HepG2 (cell line): ENCODE data around the gene CASP4. TPM values are rescaled to one million over a fixed set of nuclear protein-coding genes. Genes with fewer than 3 reads are reported as not detected.

Experiments used
- AGO1 ChIP-seq: fragments of 200-400 bp; formaldehyde crosslinking; IDR thresholded peaks from 2 replicates; pipeline ENCODE4 v1.6.1; 2017; ENCODE audit warnings: mild to moderate bottlenecking, low read depth, low read length, moderate library complexity; ENCODE audit not compliant: poor library complexity, severe bottlenecking
- ATF7-NPFF ChIP-seq: sonication (generic); formaldehyde crosslinking; IDR thresholded peaks from 2 replicates; pipeline ENCODE4 v1.8.1; 2023; ENCODE audit warnings: mild to moderate bottlenecking, low read depth, missing genetic modification reagents, moderate library complexity
- BCL3 ChIP-seq: sonication (generic); formaldehyde crosslinking; IDR thresholded peaks from 2 replicates; pipeline ENCODE4 v1.5.1; 2020; ENCODE audit warnings: mild to moderate bottlenecking, missing genetic modification reagents, moderate library complexity
- CREBL2 ChIP-seq: sonication (generic); formaldehyde crosslinking; IDR thresholded peaks from 2 replicates; pipeline ENCODE4 v1.8.1; 2023; ENCODE audit warnings: missing genetic modification reagents, mild to moderate bottlenecking, borderline replicate concordance
- DNMT3B ChIP-seq: conservative IDR thresholded peaks from 2 replicates; pipeline ENCODE4 v1.6.1; 2016; ENCODE audit warnings: missing biosample characterization, control low read depth
- EP300 ChIP-seq, 3 experiments: sonication (generic) in 1 of 3; formaldehyde crosslinking in 1 of 3; IDR thresholded peaks; 2 replicates each; pipeline versions ENCODE4 v1.5.1 to v1.6.1; 2011 to 2020; ENCODE audit warnings: low read depth in 2 of 3, low read length in 2 of 3, borderline replicate concordance in 1 of 3, improper control_type of control experiment in 1 of 3, mild to moderate bottlenecking in 1 of 3, missing genetic modification reagents in 1 of 3, moderate library complexity in 1 of 3
- GLI4 ChIP-seq: sonication (generic); formaldehyde crosslinking; IDR thresholded peaks from 2 replicates; pipeline ENCODE4 v1.5.1; 2020; ENCODE audit warnings: missing genetic modification reagents, mild to moderate bottlenecking, moderate library complexity, borderline replicate concordance
- HDAC2 ChIP-seq: sonication (generic); formaldehyde crosslinking; IDR thresholded peaks from 2 replicates; pipeline ENCODE4 v1.4.0; 2020; ENCODE audit warnings: missing genetic modification reagents
- ISX ChIP-seq: sonication (generic); formaldehyde crosslinking; conservative IDR thresholded peaks from 2 replicates; pipeline ENCODE4 v1.5.0; 2020; ENCODE audit warnings: missing genetic modification reagents
- KAT2B ChIP-seq: fragments of 150-350 bp; IDR thresholded peaks from 2 replicates; pipeline ENCODE4 v1.6.1; 2014; ENCODE audit warnings: low read depth, low read length, borderline replicate concordance
- MEIS1 ChIP-seq: sonication (generic); formaldehyde crosslinking; IDR thresholded peaks from 2 replicates; pipeline ENCODE4 v1.9.0; 2021; ENCODE audit warnings: mild to moderate bottlenecking, missing genetic modification reagents, moderate library complexity, borderline replicate concordance
- MNT ChIP-seq: fragments of 450-650 bp; IDR thresholded peaks from 2 replicates; pipeline ENCODE4 v1.6.1; 2016
- POGK ChIP-seq: sonication (generic); formaldehyde crosslinking; conservative IDR thresholded peaks from 2 replicates; pipeline ENCODE4 v1.8.0; 2022; ENCODE audit warnings: mild to moderate bottlenecking, moderate library complexity, missing genetic modification reagents
- POGZ ChIP-seq: sonication (generic); formaldehyde crosslinking; IDR thresholded peaks from 2 replicates; pipeline ENCODE4 v1.4.0; 2020; ENCODE audit warnings: mild to moderate bottlenecking, missing genetic modification reagents
- RAD21 ChIP-seq: fragments of 450-650 bp; formaldehyde crosslinking; IDR thresholded peaks from 2 replicates; pipeline ENCODE4 v1.5.0; 2020; ENCODE audit warnings: mild to moderate bottlenecking
- RXRB ChIP-seq: IDR thresholded peaks from 2 replicates; pipeline ENCODE4 v1.6.1; 2016; ENCODE audit warnings: borderline replicate concordance, missing genetic modification reagents, missing compliant biosample characterization
- SOX6 ChIP-seq, 2 experiments: fragments of 450-650 bp in 1 of 2; sonication (generic) in 1 of 2; formaldehyde crosslinking in 1 of 2; IDR thresholded peaks; 2 replicates each; pipeline versions ENCODE4 v1.4.0 to v1.6.1; 2017 to 2020; ENCODE audit warnings: antibody characterized with exemption in 1 of 2, mild to moderate bottlenecking in 1 of 2, missing genetic modification reagents in 1 of 2
- TRAFD1 ChIP-seq: sonication (generic); formaldehyde crosslinking; IDR thresholded peaks from 2 replicates; pipeline ENCODE4 v1.5.1; 2020; ENCODE audit warnings: missing genetic modification reagents, mild to moderate bottlenecking, borderline replicate concordance
- ZBTB21 ChIP-seq: sonication (generic); formaldehyde crosslinking; IDR thresholded peaks from 2 replicates; pipeline ENCODE4 v1.4.0; 2020; ENCODE audit warnings: missing genetic modification reagents
- ZBTB42 ChIP-seq: sonication (generic); formaldehyde crosslinking; IDR thresholded peaks from 2 replicates; pipeline ENCODE4 v1.5.0; 2020; ENCODE audit warnings: mild to moderate bottlenecking, missing genetic modification reagents
- ZFP90 ChIP-seq: sonication (generic); formaldehyde crosslinking; IDR thresholded peaks from 2 replicates; pipeline ENCODE4 v1.8.0; 2022; ENCODE audit warnings: missing genetic modification reagents, mild to moderate bottlenecking, inconsistent platforms, borderline replicate concordance
- ZMYM4 ChIP-seq: sonication (generic); formaldehyde crosslinking; IDR thresholded peaks from 2 replicates; pipeline ENCODE4 v1.8.1; 2023; ENCODE audit warnings: mild to moderate bottlenecking, missing genetic modification reagents
- ZNF382 ChIP-seq: sonication (generic); formaldehyde crosslinking; IDR thresholded peaks from 2 replicates; pipeline ENCODE4 v1.5.0; 2020; ENCODE audit warnings: missing genetic modification reagents, mild to moderate bottlenecking, borderline replicate concordance
- polyA plus RNA-seq, 8 experiments: library from polyadenylated mRNA; depleted of rRNA in 3 of 8; stranded (reverse) in 7 of 8; unstranded in 1 of 8; fragments of >200 nt; fragmentation: Illumina TruSeq in 4 of 8; extraction: Trizol in 4 of 8; gene quantifications; 2 replicates each; pipeline versions ENCODE4 v1.2.1 to v1.2.3, GENCODE V29; 2011 to 2016; ENCODE audit warnings: low read depth in 4 of 8, missing spikeins in 1 of 8, mixed read lengths in 1 of 8; ENCODE audit not compliant: insufficient read depth in 1 of 8
- total RNA-seq, 5 experiments: library from RNA; depleted of rRNA; stranded (reverse); fragments of >200 nt; fragmentation: Illumina TruSeq; extraction: Trizol; gene quantifications; 2 replicates each; pipeline ENCODE4 v1.2.3, GENCODE V29; 2016; ENCODE audit warnings: low read depth in 1 of 5

CASP4 gene
- total and polyA plus RNA-seq, 2 of the 13 experiments (the other 11 are each of a cell fraction or from before 2014, with no cell fraction given) = 56.4 to 69.8 TPM

GRCh38 chr11:104956528-104956927 is 11.8 kb downstream of the CASP4 start (continued):
- TF ChIP-seq EP300 (IDR thresholded peaks at IDR 0.05; ENCODE audit: low read depth in 2 of 2, low read length in 2 of 2) = peak; percentile 41 to 54; a peak in 2 of 4 replicates
- no peak for TF ChIP-seq EP300 (CRISPR knock-in tag; IDR thresholded peaks at IDR 0.05; ENCODE audit: borderline replicate concordance)
- no peak for TF ChIP-seq ZFP90 (CRISPR knock-in tag)
- TF ChIP-seq RAD21 (CRISPR knock-in tag) = no peak
- no peak for TF ChIP-seq GLI4
- no peak for TF ChIP-seq BCL3 (CRISPR knock-in tag)
- no peak for TF ChIP-seq AGO1
- no peak for TF ChIP-seq KAT2B
- peak; percentile 70; the same call in 1 of the 2 replicates for TF ChIP-seq HDAC2 (CRISPR knock-in tag)
- peak; percentile 61; the same call in 1 of the 2 replicates for TF ChIP-seq POGZ (CRISPR knock-in tag)
- TF ChIP-seq TRAFD1 (CRISPR knock-in tag) = no peak
- TF ChIP-seq SOX6 (IDR thresholded peaks at IDR 0.05) = no peak
- peak; percentile 90 for TF ChIP-seq SOX6 (CRISPR knock-in tag; IDR thresholded peaks at IDR 0.05)
- TF ChIP-seq POGK (CRISPR knock-in tag) = 0 out of 2 replicates have a peak, but pooled peaks have one; percentile 35
- 0 out of 2 replicates have a peak, but pooled peaks have one; percentile 26 for TF ChIP-seq RXRB
- no peak for TF ChIP-seq DNMT3B (CRISPR knock-in tag)
- no peak for TF ChIP-seq CREBL2 (CRISPR knock-in tag)
- TF ChIP-seq ZMYM4 (CRISPR knock-in tag) = peak; percentile 72; the same call in 1 of the 2 replicates
- no peak for TF ChIP-seq MNT
- TF ChIP-seq ZNF382 = no peak
- TF ChIP-seq ZBTB21 (CRISPR knock-in tag) = no peak
- no peak for TF ChIP-seq MEIS1 (CRISPR knock-in tag)
- TF ChIP-seq ZBTB42 (CRISPR knock-in tag) = no peak
- TF ChIP-seq ATF7-NPFF (CRISPR knock-in tag) = no peak
- TF ChIP-seq ISX (CRISPR knock-in tag) = no peak
